Measurements from ENCODE around the gene PDC.

PDC gene

DNA sequence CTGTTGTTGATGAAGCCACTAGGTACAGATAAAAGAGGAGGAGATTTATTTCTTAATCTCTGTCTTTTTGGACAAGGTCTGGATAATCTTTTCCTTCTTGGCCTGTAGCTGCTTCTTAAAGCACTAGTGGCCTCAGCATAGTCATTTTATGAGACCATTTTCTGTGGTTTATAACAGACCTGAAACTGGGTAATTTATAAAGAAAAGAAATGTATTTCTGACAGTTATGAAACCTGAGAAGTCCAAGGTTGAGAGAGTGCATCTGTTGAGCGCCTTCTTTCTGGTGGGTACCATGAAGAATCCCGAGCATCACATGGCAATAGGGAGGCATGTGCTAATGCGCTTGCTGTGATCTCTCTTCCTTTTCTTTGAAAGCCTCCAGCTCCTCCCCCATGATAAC is 36.7 kb upstream of the PDC start:
- H3K4me3 ChIP-seq (ENCODE audit: control insufficient read depth in 1 of 7, extremely low read depth in 1 of 7, insufficient read depth in 4 of 7, low read depth in 2 of 7, low read length in 6 of 7), result no peak overlapping the region
- H3K27me3 ChIP-seq (replicated peaks in 2 of 5; ENCODE audit: control insufficient read depth in 4 of 5, insufficient read depth in 5 of 5, low read length in 4 of 5), result no peaks in the 10 kb centered on the region
- H3K4me1 ChIP-seq (ENCODE audit: control extremely low read depth in 1 of 4, control insufficient read depth in 4 of 4, insufficient read depth in 4 of 4, low read length in 3 of 4), result no peaks in the 10 kb centered on the region
- 100% methylated on average over 3 of the region's 3 CpGs for WGBS (ENCODE audit: insufficient coverage)
- no peak for DNase-seq
- ChIA-PET POLR2A (no interaction called here), CTCF (interaction anchor here (1.1 to 1.3 kb wide), 2 partner anchors 14 to 20 kb away, joined by 3 to 4 read pairs; no protein-coding TSS in a partner anchor)
- no peaks in the 10 kb centered on the region for H3K9me3 ChIP-seq (ENCODE audit: control extremely low read depth in 1 of 5, control insufficient read depth in 4 of 5, insufficient read depth in 2 of 5, low read depth in 1 of 5, low read length in 4 of 5)
- H3K36me3 ChIP-seq (ENCODE audit: control insufficient read depth in 4 of 4, insufficient read depth in 4 of 4, low read length in 3 of 4), result no peaks in the 10 kb centered on the region
- no peak overlapping the region for H3K27ac ChIP-seq (ENCODE audit: insufficient read depth in 1 of 2, low read depth in 1 of 2, low read length in 2 of 2, poor library complexity in 1 of 2, severe bottlenecking in 2 of 2)

DNA sequence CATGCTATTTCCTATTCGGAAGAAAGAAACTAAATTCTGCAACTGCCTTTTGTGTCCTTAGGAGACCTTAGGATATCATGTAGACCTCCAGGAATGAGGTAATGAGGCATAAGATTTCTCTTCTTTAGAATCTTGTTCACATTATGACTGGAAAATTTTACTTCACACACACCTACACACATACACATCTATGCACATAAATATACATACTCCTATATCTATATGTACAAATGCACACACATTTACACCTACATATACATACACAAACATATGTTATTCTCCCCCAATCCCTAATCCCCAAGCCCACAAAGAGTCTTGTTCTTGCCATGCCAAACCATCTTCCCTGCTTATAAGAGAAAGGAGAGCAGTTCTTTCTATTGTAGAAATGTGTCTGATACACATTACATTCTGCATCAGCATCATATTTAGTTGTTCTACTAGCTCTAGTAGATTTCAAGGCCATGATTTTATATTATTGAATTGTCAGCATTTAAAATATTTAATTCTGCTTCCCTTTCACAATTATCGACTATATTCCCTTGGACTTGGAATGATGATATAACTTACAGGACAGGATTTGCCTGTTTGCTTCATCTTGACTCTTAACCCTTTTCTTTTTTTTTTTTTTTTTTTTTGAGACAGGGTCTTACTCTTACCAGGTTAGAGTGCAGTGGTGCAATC is 35.4 kb upstream of the PDC start:
- no peak overlapping the region for H3K4me3 ChIP-seq (ENCODE audit: control insufficient read depth in 1 of 7, extremely low read depth in 1 of 7, insufficient read depth in 4 of 7, low read depth in 2 of 7, low read length in 6 of 7)
- no peaks in the 10 kb centered on the region for H3K27me3 ChIP-seq (replicated peaks in 2 of 5; ENCODE audit: control insufficient read depth in 4 of 5, insufficient read depth in 5 of 5, low read length in 4 of 5)
- ChIA-PET POLR2A (no interaction called here), CTCF (interaction anchor here (1.3 kb wide), 1 partner anchor 15 kb away, joined by 3 read pairs; no protein-coding TSS in a partner anchor)
- H3K36me3 ChIP-seq (ENCODE audit: control insufficient read depth in 4 of 4, insufficient read depth in 4 of 4, low read length in 3 of 4), result no peaks in the 10 kb centered on the region
- H3K4me1 ChIP-seq (ENCODE audit: control extremely low read depth in 1 of 4, control insufficient read depth in 4 of 4, insufficient read depth in 4 of 4, low read length in 3 of 4), result no peaks in the 10 kb centered on the region
- 86% methylated on average over 1 of the region's 2 CpGs for WGBS (ENCODE audit: insufficient coverage)
- H3K27ac ChIP-seq (ENCODE audit: insufficient read depth in 1 of 2, low read depth in 1 of 2, low read length in 2 of 2, poor library complexity in 1 of 2, severe bottlenecking in 2 of 2), result no peak overlapping the region
- no peak for DNase-seq
- H3K9me3 ChIP-seq (ENCODE audit: control extremely low read depth in 1 of 5, control insufficient read depth in 4 of 5, insufficient read depth in 2 of 5, low read depth in 1 of 5, low read length in 4 of 5), result no peaks in the 10 kb centered on the region

DNA sequence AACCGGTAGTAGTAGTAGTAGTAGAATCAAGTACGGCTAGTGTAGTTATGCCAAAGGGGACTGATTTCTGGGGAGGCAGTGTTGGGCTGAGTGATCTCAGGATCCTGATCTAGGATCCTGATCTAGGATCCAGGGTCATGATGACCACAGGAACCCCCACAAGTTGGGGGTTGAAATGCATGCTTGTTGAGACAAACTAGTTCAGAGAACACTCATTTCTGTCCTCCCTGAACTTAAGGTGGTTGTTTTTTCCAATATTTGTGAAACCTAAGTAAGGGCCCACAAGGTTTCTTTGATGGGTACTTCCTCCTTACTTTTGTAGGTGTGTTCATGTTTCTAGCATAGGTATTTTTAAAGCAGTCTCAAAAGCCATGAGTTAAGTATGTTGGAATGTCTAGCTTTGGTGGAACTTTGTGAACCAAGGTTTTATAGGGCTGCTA is 33.9 kb upstream of the PDC start:
- CTCF ChIA-PET, result no interaction called here
- H3K27me3 ChIP-seq (replicated peaks in 2 of 5; ENCODE audit: control insufficient read depth in 4 of 5, insufficient read depth in 5 of 5, low read length in 4 of 5), result no peaks in the 10 kb centered on the region
- no peak overlapping the region for H3K27ac ChIP-seq (ENCODE audit: insufficient read depth in 1 of 2, low read depth in 1 of 2, low read length in 2 of 2, poor library complexity in 1 of 2, severe bottlenecking in 2 of 2)
- WGBS (ENCODE audit: insufficient coverage), result 100% methylated on average over 1 of the region's 2 CpGs
- no peak for DNase-seq
- no peaks in the 10 kb centered on the region for H3K9me3 ChIP-seq (ENCODE audit: control extremely low read depth in 1 of 5, control insufficient read depth in 4 of 5, insufficient read depth in 2 of 5, low read depth in 1 of 5, low read length in 4 of 5)
- POLR2A ChIA-PET, result no interaction called here
- H3K4me1 ChIP-seq (ENCODE audit: control extremely low read depth in 1 of 4, control insufficient read depth in 4 of 4, insufficient read depth in 4 of 4, low read length in 3 of 4), result no peaks in the 10 kb centered on the region
- no peaks in the 10 kb centered on the region for H3K36me3 ChIP-seq (ENCODE audit: control insufficient read depth in 4 of 4, insufficient read depth in 4 of 4, low read length in 3 of 4)
- H3K4me3 ChIP-seq (ENCODE audit: control insufficient read depth in 1 of 7, extremely low read depth in 1 of 7, insufficient read depth in 4 of 7, low read depth in 2 of 7, low read length in 6 of 7), result no peak overlapping the region

DNA sequence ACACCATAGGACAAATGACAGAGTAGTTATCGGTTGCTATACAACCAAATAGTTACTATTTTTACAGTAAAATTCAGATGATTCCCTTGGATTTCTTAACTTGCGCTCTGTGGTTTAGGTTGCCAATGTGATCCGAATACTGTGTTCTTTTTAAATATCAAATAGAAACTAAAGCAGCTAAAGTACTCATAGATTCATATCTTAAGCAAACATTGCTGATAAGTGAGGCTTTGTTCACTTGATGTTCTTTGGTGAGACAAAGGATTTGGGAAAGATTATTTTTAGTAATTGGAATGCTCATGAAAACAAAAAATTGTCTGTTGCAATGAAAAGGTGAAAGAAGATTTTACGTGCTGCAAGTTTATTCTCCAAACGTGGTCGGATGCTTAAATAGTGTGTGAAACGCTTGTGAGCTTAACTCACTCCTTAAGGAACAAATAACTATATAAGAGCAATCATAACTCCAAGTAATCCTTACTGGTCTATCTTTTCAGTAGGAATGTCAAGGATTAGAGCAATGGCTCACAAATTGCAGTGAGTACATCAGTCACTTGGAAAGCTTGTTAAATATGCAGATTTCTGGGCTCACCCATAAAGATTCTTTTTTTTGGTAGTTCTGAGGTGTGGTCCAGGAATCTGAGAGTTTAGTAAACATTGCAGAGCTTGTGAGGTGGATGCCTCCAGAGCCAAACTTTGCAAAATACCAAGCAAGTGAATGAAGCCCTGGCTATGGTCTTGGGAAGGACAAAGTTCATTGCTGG is 31.8 kb upstream of the PDC start:
- ChIA-PET POLR2A (no interaction called here), CTCF (interaction anchor here (1.1 kb wide), 1 partner anchor 8 kb away, joined by 4 read pairs; no protein-coding TSS in a partner anchor)
- no peaks in the 10 kb centered on the region for H3K4me1 ChIP-seq (ENCODE audit: control extremely low read depth in 1 of 4, control insufficient read depth in 4 of 4, insufficient read depth in 4 of 4, low read length in 3 of 4)
- WGBS (ENCODE audit: insufficient coverage), result 90% methylated on average over 2 of the region's 7 CpGs
- H3K4me3 ChIP-seq (ENCODE audit: control insufficient read depth in 1 of 7, extremely low read depth in 1 of 7, insufficient read depth in 4 of 7, low read depth in 2 of 7, low read length in 6 of 7), result no peak overlapping the region
- no peaks in the 10 kb centered on the region for H3K36me3 ChIP-seq (ENCODE audit: control insufficient read depth in 4 of 4, insufficient read depth in 4 of 4, low read length in 3 of 4)
- no peaks in the 10 kb centered on the region for H3K9me3 ChIP-seq (ENCODE audit: control extremely low read depth in 1 of 5, control insufficient read depth in 4 of 5, insufficient read depth in 2 of 5, low read depth in 1 of 5, low read length in 4 of 5)
- no peak overlapping the region for H3K27ac ChIP-seq (ENCODE audit: insufficient read depth in 1 of 2, low read depth in 1 of 2, low read length in 2 of 2, poor library complexity in 1 of 2, severe bottlenecking in 2 of 2)
- H3K27me3 ChIP-seq (replicated peaks in 2 of 5; ENCODE audit: control insufficient read depth in 4 of 5, insufficient read depth in 5 of 5, low read length in 4 of 5), result no peaks in the 10 kb centered on the region
- DNase-seq, result no peak

DNA sequence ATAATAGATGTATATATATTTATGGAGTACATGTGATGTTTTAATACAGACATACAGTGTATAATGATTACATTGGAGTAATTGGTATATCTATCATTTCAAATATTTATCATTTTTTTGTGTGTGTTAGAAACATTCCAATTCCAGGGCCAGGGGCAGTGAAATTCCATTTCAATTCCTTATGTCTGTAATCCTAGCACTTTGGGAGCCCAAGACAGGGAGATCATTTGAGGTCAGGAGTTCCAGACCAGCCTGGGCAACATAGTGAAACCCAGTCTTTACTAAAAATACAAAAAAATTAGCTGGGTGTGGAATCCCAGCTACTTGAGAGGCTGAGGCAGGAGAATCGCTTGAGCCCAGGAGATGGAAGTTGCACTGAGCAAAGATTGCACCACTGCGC is 30.4 kb upstream of the PDC start:
- no peak for DNase-seq
- Histone ChIP-seq H3K27me3 (replicated peaks in 2 of 5; ENCODE audit: control insufficient read depth in 4 of 5, insufficient read depth in 5 of 5, low read length in 4 of 5) (no peaks in the 10 kb centered on the region), H3K9me3 (ENCODE audit: control extremely low read depth in 1 of 5, control insufficient read depth in 4 of 5, insufficient read depth in 2 of 5, low read depth in 1 of 5, low read length in 4 of 5) (no peaks in the 10 kb centered on the region), H3K4me3 (ENCODE audit: control insufficient read depth in 1 of 7, extremely low read depth in 1 of 7, insufficient read depth in 4 of 7, low read depth in 2 of 7, low read length in 6 of 7) (no peak overlapping the region), H3K4me1 (ENCODE audit: control extremely low read depth in 1 of 4, control insufficient read depth in 4 of 4, insufficient read depth in 4 of 4, low read length in 3 of 4) (no peaks in the 10 kb centered on the region), H3K36me3 (ENCODE audit: control insufficient read depth in 4 of 4, insufficient read depth in 4 of 4, low read length in 3 of 4) (no peaks in the 10 kb centered on the region), H3K27ac (ENCODE audit: insufficient read depth in 1 of 2, low read depth in 1 of 2, low read length in 2 of 2, poor library complexity in 1 of 2, severe bottlenecking in 2 of 2) (no peak overlapping the region)
- WGBS (ENCODE audit: insufficient coverage), result 100% methylated on average over 2 of the region's 2 CpGs
- ChIA-PET POLR2A (no interaction called here), CTCF (no interaction called here)

DNA sequence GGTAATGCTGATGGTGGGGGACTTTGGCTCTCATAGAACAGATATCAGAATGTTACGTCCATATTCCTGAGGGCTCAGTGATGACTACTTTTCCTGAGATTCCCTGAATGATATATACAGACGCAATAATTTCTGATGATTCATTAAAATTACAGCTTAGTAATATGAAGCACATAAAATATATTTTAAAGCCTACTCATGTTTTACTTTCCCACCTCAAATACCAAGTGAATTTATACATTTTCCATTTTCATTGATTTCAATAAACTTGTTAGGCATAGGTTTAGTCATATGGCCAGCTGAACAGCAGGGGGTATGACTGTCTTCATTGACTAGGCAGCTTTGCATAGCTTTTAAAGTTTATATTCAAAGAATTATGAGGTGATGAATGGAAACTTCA is 26.2 kb upstream of the PDC start:
- no peak overlapping the region for H3K27ac ChIP-seq (ENCODE audit: insufficient read depth in 1 of 2, low read depth in 1 of 2, low read length in 2 of 2, poor library complexity in 1 of 2, severe bottlenecking in 2 of 2)
- H3K27me3 ChIP-seq (replicated peaks in 2 of 5; ENCODE audit: control insufficient read depth in 4 of 5, insufficient read depth in 5 of 5, low read length in 4 of 5), result no peaks in the 10 kb centered on the region
- H3K9me3 ChIP-seq (ENCODE audit: control extremely low read depth in 1 of 5, control insufficient read depth in 4 of 5, insufficient read depth in 2 of 5, low read depth in 1 of 5, low read length in 4 of 5), result no peaks in the 10 kb centered on the region
- no peak overlapping the region for H3K4me3 ChIP-seq (ENCODE audit: control insufficient read depth in 1 of 7, extremely low read depth in 1 of 7, insufficient read depth in 4 of 7, low read depth in 2 of 7, low read length in 6 of 7)
- no CpG with 5 or more reads among the region's 2 CpGs for WGBS (ENCODE audit: insufficient coverage)
- H3K4me1 ChIP-seq (ENCODE audit: control extremely low read depth in 1 of 4, control insufficient read depth in 4 of 4, insufficient read depth in 4 of 4, low read length in 3 of 4), result no peaks in the 10 kb centered on the region
- no peaks in the 10 kb centered on the region for H3K36me3 ChIP-seq (ENCODE audit: control insufficient read depth in 4 of 4, insufficient read depth in 4 of 4, low read length in 3 of 4)
- no peak for DNase-seq
- ChIA-PET POLR2A (no interaction called here), CTCF (no interaction called here)

DNA sequence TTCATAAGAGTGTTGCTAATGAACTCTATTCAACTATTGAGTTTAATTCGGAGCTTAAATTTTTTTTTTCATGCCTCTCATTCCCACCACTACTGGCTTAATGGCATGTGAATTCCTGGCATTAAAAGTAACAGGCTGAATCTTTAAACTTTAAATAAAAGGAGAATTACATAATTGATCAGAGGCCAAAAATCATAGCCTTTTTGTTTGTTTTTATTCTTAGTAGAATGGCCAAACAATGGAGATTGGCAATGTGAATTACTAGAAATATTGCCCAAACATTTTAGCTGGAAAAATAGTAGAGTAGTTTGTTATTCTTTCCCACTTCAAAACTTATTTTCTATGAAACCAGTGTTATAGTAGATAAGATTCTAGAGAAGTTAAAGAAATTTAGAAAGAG is 25.1 kb upstream of the PDC start:
- Histone ChIP-seq H3K9me3 (ENCODE audit: control extremely low read depth in 1 of 5, control insufficient read depth in 4 of 5, insufficient read depth in 2 of 5, low read depth in 1 of 5, low read length in 4 of 5) (no peaks in the 10 kb centered on the region), H3K4me1 (ENCODE audit: control extremely low read depth in 1 of 4, control insufficient read depth in 4 of 4, insufficient read depth in 4 of 4, low read length in 3 of 4) (no peaks in the 10 kb centered on the region), H3K27me3 (replicated peaks in 2 of 5; ENCODE audit: control insufficient read depth in 4 of 5, insufficient read depth in 5 of 5, low read length in 4 of 5) (no peaks in the 10 kb centered on the region), H3K36me3 (ENCODE audit: control insufficient read depth in 4 of 4, insufficient read depth in 4 of 4, low read length in 3 of 4) (no peaks in the 10 kb centered on the region), H3K27ac (ENCODE audit: insufficient read depth in 1 of 2, low read depth in 1 of 2, low read length in 2 of 2, poor library complexity in 1 of 2, severe bottlenecking in 2 of 2) (no peak overlapping the region), H3K4me3 (ENCODE audit: control insufficient read depth in 1 of 7, extremely low read depth in 1 of 7, insufficient read depth in 4 of 7, low read depth in 2 of 7, low read length in 6 of 7) (no peak overlapping the region)
- POLR2A ChIA-PET, result interaction anchor here (0.6 kb wide), 1 partner anchor 36 kb away, joined by 15 read pairs; no protein-coding TSS in a partner anchor
- WGBS (ENCODE audit: insufficient coverage), result no CpG with 5 or more reads among the region's 1 CpG
- CTCF ChIA-PET, result interaction anchor here (0.8 to 2.2 kb wide), 3 partner anchors 9 to 501 kb away, joined by 3 to 6 read pairs (median 4); no protein-coding TSS in a partner anchor
- no peak for DNase-seq
